Trophoblast cell (in vitro differentiated cells and primary cell): ENCODE data around the gene HELZ2.

Experiments
- DNase-seq, 2 donors: peaks; one replicate each; pipeline ENCODE4 v3.0.0-alpha.2; 2016
- H2AFZ ChIP-seq: 2 replicates; pipeline ENCODE4 v1.6.1; 2013; ENCODE audit warnings: low read length, moderate library complexity, mild to moderate bottlenecking; ENCODE audit not compliant: insufficient read depth, poor library complexity
- H2AK5ac ChIP-seq: 2 replicates; pipeline ENCODE4 v1.6.1; 2013; ENCODE audit warnings: mild to moderate bottlenecking, low read length
- H2BK120ac ChIP-seq: 2 replicates; pipeline ENCODE4 v1.6.1; 2013; ENCODE audit warnings: low read length, mild to moderate bottlenecking, moderate library complexity; ENCODE audit not compliant: insufficient read depth, poor library complexity
- H2BK12ac ChIP-seq: 2 replicates; pipeline ENCODE4 v1.6.1; 2013; ENCODE audit warnings: mild to moderate bottlenecking, low read length, moderate library complexity
- H2BK5ac ChIP-seq: 2 replicates; pipeline ENCODE4 v1.6.1; 2013; ENCODE audit warnings: low read length, low read depth, moderate library complexity, mild to moderate bottlenecking; ENCODE audit not compliant: poor library complexity
- H3K14ac ChIP-seq: 2 replicates; pipeline ENCODE4 v1.6.1; 2013; ENCODE audit warnings: mild to moderate bottlenecking, low read length
- H3K18ac ChIP-seq: 2 replicates; pipeline ENCODE4 v1.6.1; 2013; ENCODE audit warnings: mild to moderate bottlenecking, low read length
- H3K23ac ChIP-seq: 2 replicates; pipeline ENCODE4 v1.6.1; 2013; ENCODE audit warnings: low read length
- H3K27ac ChIP-seq: 2 replicates; pipeline ENCODE4 v1.5.1; 2013; ENCODE audit warnings: low read depth, mild to moderate bottlenecking, inconsistent platforms, low read length, moderate library complexity
- H3K27me3 ChIP-seq: 2 replicates; pipeline ENCODE4 v1.6.1; 2013; ENCODE audit warnings: inconsistent platforms, mild to moderate bottlenecking, low read length, moderate library complexity; ENCODE audit not compliant: insufficient read depth
- H3K36me3 ChIP-seq, 2 experiments: 1 replicate in 1 of 2; 2 replicates in 1 of 2; pipeline ENCODE4 v1.6.1; 2013; ENCODE audit warnings: low read length in 2 of 2, mild to moderate bottlenecking in 2 of 2, moderate library complexity in 1 of 2; ENCODE audit not compliant: insufficient read depth in 2 of 2, control insufficient read depth in 1 of 2
- H3K4ac ChIP-seq: 2 replicates; pipeline ENCODE4 v1.6.1; 2013; ENCODE audit warnings: low read depth, mild to moderate bottlenecking, low read length, moderate library complexity
- H3K4me1 ChIP-seq, 2 experiments: 1 replicate in 1 of 2; 2 replicates in 1 of 2; pipeline ENCODE4 v1.6.1; 2013; ENCODE audit warnings: low read length in 2 of 2, mild to moderate bottlenecking in 2 of 2, moderate library complexity in 1 of 2; ENCODE audit not compliant: insufficient read depth in 2 of 2, control insufficient read depth in 1 of 2
- H3K4me2 ChIP-seq: 2 replicates; pipeline ENCODE4 v1.6.1; 2013; ENCODE audit warnings: inconsistent platforms, mild to moderate bottlenecking, low read length, moderate library complexity
- H3K4me3 ChIP-seq: 2 replicates; pipeline ENCODE4 v1.5.1; 2013; ENCODE audit warnings: mild to moderate bottlenecking, low read depth, low read length, inconsistent platforms
- H3K79me1 ChIP-seq: one replicate; pipeline ENCODE4 v1.6.1; 2013; ENCODE audit warnings: low read length
- H3K79me2 ChIP-seq: 2 replicates; pipeline ENCODE4 v1.6.1; 2013; ENCODE audit warnings: low read length, mild to moderate bottlenecking; ENCODE audit not compliant: control insufficient read depth, insufficient read depth, poor library complexity
- H3K9ac ChIP-seq: 2 replicates; pipeline ENCODE4 v1.6.1; 2013; ENCODE audit warnings: mild to moderate bottlenecking, low read length
- H3K9me3 ChIP-seq: 2 replicates; pipeline ENCODE4 v1.6.1; 2013; ENCODE audit warnings: low read depth, mild to moderate bottlenecking, control low read depth, inconsistent platforms, low read length; ENCODE audit not compliant: insufficient read depth
- H4K12ac ChIP-seq: 2 replicates; pipeline ENCODE4 v1.6.1; 2013; ENCODE audit warnings: low read depth, mild to moderate bottlenecking, low read length, moderate library complexity
- H4K8ac ChIP-seq: 2 replicates; pipeline ENCODE4 v1.6.1; 2013; ENCODE audit warnings: low read depth, mild to moderate bottlenecking, low read length, moderate library complexity
- H4K91ac ChIP-seq: one replicate; pipeline ENCODE4 v1.6.1; 2013; ENCODE audit warnings: low read depth, mild to moderate bottlenecking, low read length, moderate library complexity
- WGBS: extraction: QIAGEN DNeasy Blood & Tissue Kit; methylation state at CpG from one replicate; pipeline ENCODE4 v1.1.7; 2013; ENCODE audit warnings: missing lambda C conversion rate; ENCODE audit not compliant: insufficient read length, insufficient coverage; ENCODE audit errors: extremely low coverage; 5-methylcytosine and 5-hydroxymethylcytosine counted together

Gene HELZ2

DNA sequence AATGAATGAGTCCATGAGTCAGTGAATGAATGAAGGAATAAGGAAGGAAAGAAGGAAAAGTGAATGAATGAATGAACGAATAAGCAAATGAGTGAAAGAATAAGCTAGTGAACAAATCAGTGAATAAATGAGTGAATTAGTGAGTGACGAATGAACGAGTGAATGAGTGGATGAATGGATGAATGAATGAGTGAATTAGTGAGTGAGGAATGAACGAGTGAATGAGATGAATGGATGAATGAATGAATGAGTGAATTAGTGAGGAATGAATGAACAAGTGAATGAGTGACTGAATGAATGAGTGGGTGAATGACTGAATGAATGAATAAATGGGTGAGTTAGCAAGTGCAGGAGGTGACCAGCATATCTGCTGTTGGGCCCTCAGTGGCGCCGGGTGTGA, 30.3 kb downstream of the HELZ2 start:
- H2AFZ ChIP-seq = no peak overlapping the region
- no peak overlapping the region for H3K27ac ChIP-seq
- H3K4me3 ChIP-seq = no peak overlapping the region
- H3K4me1 ChIP-seq = peaks cover 0 to 6% of the 10 kb centered on the region in 2 experiments
- no peaks in the 10 kb centered on the region for H3K27me3 ChIP-seq
- no peaks in the 10 kb centered on the region for H3K79me2 ChIP-seq
- H3K18ac ChIP-seq = no peak overlapping the region
- no peaks in the 10 kb centered on the region for H3K36me3 ChIP-seq
- no peak overlapping the region for H2AK5ac ChIP-seq
- H2BK120ac ChIP-seq = no peak overlapping the region
- H3K4ac ChIP-seq = no peak overlapping the region
- no peak overlapping the region for H3K9ac ChIP-seq
- no peak overlapping the region for H3K4me2 ChIP-seq
- H4K12ac ChIP-seq = no peak overlapping the region
- H2BK5ac ChIP-seq = no peak overlapping the region
- H2BK12ac ChIP-seq = no peak overlapping the region
- no peak overlapping the region for H4K8ac ChIP-seq
- no peak overlapping the region for H4K91ac ChIP-seq
- no peaks in the 10 kb centered on the region for H3K9me3 ChIP-seq
- no peak for DNase-seq
- no peaks in the 10 kb centered on the region for H3K79me1 ChIP-seq
- H3K14ac ChIP-seq = no peak overlapping the region
- 100% methylated on average over 4 of the region's 6 CpGs for WGBS
- no peak overlapping the region for H3K23ac ChIP-seq

DNA sequence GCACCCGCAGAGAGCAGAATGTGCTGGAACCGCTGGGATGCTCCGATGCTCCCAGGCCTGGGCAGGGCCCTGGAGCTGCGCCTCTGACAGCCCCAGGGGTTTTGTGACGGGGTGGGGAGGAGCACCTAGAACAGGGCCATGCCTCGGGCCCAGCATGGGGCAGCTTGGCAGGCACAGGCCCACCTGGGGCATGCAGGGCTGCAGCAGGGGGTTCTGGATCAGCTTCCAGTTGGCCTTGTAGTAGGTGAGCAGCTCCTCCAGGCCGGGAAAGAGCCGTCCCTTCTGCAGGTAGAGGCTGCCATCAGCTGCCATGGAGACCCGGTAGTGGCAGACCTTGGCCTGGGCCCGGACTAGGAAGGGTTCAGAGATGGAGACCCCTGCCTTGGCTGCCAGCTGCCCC, 30.9 kb downstream of the HELZ2 start:
- Histone ChIP-seq H3K4me3 (no peak overlapping the region), H4K91ac (no peak overlapping the region), H3K4ac (no peak overlapping the region), H3K79me2 (no peaks in the 10 kb centered on the region), H3K4me2 (no peak overlapping the region), H2AK5ac (no peak overlapping the region), H4K12ac (no peak overlapping the region), H3K79me1 (no peaks in the 10 kb centered on the region), H3K36me3 (no peaks in the 10 kb centered on the region), H3K14ac (no peak overlapping the region), H3K27ac (no peak overlapping the region), H4K8ac (no peak overlapping the region), H3K9me3 (no peaks in the 10 kb centered on the region), H2BK5ac (no peak overlapping the region), H2BK12ac (no peak overlapping the region), H3K4me1 (peaks cover 0 to 6% of the 10 kb centered on the region in 2 experiments), H3K18ac (no peak overlapping the region), H3K27me3 (no peaks in the 10 kb centered on the region), H2BK120ac (no peak overlapping the region), H3K9ac (no peak overlapping the region), H3K23ac (no peak overlapping the region), H2AFZ (no peak overlapping the region)
- WGBS = no CpG with 5 or more reads among the region's 10 CpGs
- no peak for DNase-seq

DNA sequence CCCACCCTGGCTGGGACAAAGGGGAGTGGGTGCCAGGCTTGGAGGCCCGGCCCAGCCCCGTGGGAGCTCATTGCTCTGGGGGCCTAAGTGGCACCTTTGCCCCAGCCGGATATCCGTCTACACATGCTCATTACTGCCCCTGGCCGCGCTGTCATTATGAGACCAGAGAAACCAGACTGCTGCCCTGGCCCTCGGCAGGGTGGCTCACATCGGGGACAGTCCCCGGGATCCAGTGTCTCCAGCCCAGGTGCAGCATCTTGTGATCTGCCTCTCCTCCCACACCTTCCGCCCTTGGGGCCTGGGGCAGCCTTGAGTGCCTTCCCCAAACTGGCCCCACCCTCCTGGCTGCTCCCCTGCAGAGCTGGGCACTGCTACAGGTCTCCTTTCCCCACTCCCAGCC, 31.3 kb downstream of the HELZ2 start:
- Histone ChIP-seq H3K4me3 (no peak overlapping the region), H3K23ac (no peak overlapping the region), H2BK12ac (no peak overlapping the region), H3K36me3 (no peaks in the 10 kb centered on the region), H3K4me1 (peaks cover 0 to 7% of the 10 kb centered on the region in 2 experiments), H3K27me3 (no peaks in the 10 kb centered on the region), H4K8ac (no peak overlapping the region), H2AFZ (no peak overlapping the region), H3K18ac (no peak overlapping the region), H3K4me2 (no peak overlapping the region), H3K4ac (no peak overlapping the region), H4K91ac (no peak overlapping the region), H3K79me2 (no peaks in the 10 kb centered on the region), H3K27ac (no peak overlapping the region), H2AK5ac (no peak overlapping the region), H2BK120ac (no peak overlapping the region), H2BK5ac (no peak overlapping the region), H3K9me3 (no peaks in the 10 kb centered on the region), H4K12ac (no peak overlapping the region), H3K79me1 (no peaks in the 10 kb centered on the region), H3K14ac (no peak overlapping the region), H3K9ac (no peak overlapping the region)
- WGBS = no CpG with 5 or more reads among the region's 10 CpGs
- DNase-seq = no peak

DNA sequence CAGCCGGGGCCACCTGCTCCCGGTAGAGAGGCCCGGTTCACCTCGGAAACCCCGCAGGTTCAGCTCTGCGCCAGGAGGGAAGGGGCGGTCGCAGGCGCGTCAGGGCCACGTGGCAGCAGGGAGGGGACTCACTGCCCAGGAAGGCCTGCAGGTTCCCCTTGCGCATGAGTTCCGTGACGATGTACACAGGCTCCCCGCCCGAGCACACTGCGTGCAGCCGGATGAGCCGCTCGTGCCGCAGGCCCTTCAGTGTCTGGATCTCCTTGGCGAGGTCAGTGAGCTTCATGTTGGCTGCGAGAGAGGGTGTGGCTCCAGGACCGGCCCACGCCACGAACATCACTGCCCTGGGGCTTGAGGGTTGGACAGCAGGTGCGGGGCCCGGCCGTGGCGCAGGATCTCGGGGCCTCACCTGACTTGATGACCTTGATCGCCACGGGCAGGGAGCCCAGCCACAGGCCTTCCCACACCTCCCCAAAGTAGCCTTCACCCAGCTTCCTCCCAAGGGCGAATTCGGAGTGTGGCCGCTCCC, 31.9 kb downstream of the HELZ2 start:
- H2AK5ac ChIP-seq = no peak overlapping the region
- H3K27ac ChIP-seq = no peak overlapping the region
- no peak overlapping the region for H3K4ac ChIP-seq
- DNase-seq = no peak
- H4K12ac ChIP-seq = no peak overlapping the region
- no peak overlapping the region for H2BK12ac ChIP-seq
- H3K79me1 ChIP-seq = no peaks in the 10 kb centered on the region
- H3K9ac ChIP-seq = no peak overlapping the region
- H3K9me3 ChIP-seq = no peaks in the 10 kb centered on the region
- no peak overlapping the region for H2BK5ac ChIP-seq
- H3K79me2 ChIP-seq = no peaks in the 10 kb centered on the region
- WGBS = no CpG with 5 or more reads among the region's 36 CpGs
- no peaks in the 10 kb centered on the region for H3K27me3 ChIP-seq
- H3K23ac ChIP-seq = no peak overlapping the region
- H3K4me3 ChIP-seq = no peak overlapping the region
- no peak overlapping the region for H4K8ac ChIP-seq
- H2AFZ ChIP-seq = no peak overlapping the region
- H3K36me3 ChIP-seq = no peaks in the 10 kb centered on the region
- H3K18ac ChIP-seq = no peak overlapping the region
- H2BK120ac ChIP-seq = no peak overlapping the region
- no peak overlapping the region for H3K14ac ChIP-seq
- H3K4me1 ChIP-seq = peaks cover 0 to 8% of the 10 kb centered on the region in 2 experiments
- H4K91ac ChIP-seq = no peak overlapping the region
- no peak overlapping the region for H3K4me2 ChIP-seq
